Calu3 (cell line): ENCODE data around the gene MAPK8IP3. TPM values are rescaled to one million over a fixed set of nuclear protein-coding genes. Genes with fewer than 3 reads are reported as not detected.
A peak's percentile ranks its signal among the peaks of the same experiment; 100 is the strongest.

ENCODE experiments used
- BruUV-seq: library from RNA; stranded (reverse); fragments of 400-500 nt; replicated peaks from 2 replicates; lab custom pipeline; 2021; lab: Mats Ljungman, UMichigan
- CTCF ChIA-PET: fragments of 300-600 bp; sonication (Branson Sonifier 250); formaldehyde crosslinking; loops from one replicate; lab custom pipeline; 2022; ENCODE audit warnings: antibody characterized with exemption; lab: Charles Lee
- DNase-seq: peaks from one replicate; pipeline ENCODE4 v3.0.0; 2022
- H3K27ac Mint-ChIP-seq: one replicate; pipeline ENCODE4 v1.8.0; 2022; ENCODE audit warnings: mixed read lengths; ENCODE audit not compliant: unreplicated experiment
- H3K27me3 Mint-ChIP-seq: one replicate; pipeline ENCODE4 v1.8.0; 2022; ENCODE audit warnings: mixed read lengths; ENCODE audit not compliant: unreplicated experiment
- H3K36me3 Mint-ChIP-seq: one replicate; pipeline ENCODE4 v1.8.0; 2022; ENCODE audit warnings: mild to moderate bottlenecking, moderate library complexity, mixed read lengths; ENCODE audit not compliant: insufficient read depth, unreplicated experiment
- H3K4me1 Mint-ChIP-seq: one replicate; pipeline ENCODE4 v1.8.0; 2022; ENCODE audit warnings: mild to moderate bottlenecking, low read depth, mixed read lengths; ENCODE audit not compliant: unreplicated experiment
- H3K4me3 Mint-ChIP-seq: one replicate; pipeline ENCODE4 v1.8.0; 2022; ENCODE audit warnings: mild to moderate bottlenecking, low read depth, moderate library complexity, mixed read lengths; ENCODE audit not compliant: unreplicated experiment
- H3K9me3 Mint-ChIP-seq: one replicate; pipeline ENCODE4 v1.8.0; 2022; ENCODE audit warnings: low read depth, mixed read lengths; ENCODE audit not compliant: unreplicated experiment
- intact Hi-C: fragments of 100-400 bp; cut with micrococcal nuclease; formaldehyde crosslinking; loops from one replicate; pipeline ENCODE4 v1.10.0; 2022; ENCODE audit not compliant: unreplicated experiment
- total RNA-seq: library from RNA; stranded (reverse); gene quantifications from 2 replicates; pipeline ENCODE4 v1.2.3, GENCODE V29; 2022
- TF ChIP-seq, protein P1 (sequence below): fragments of 200-600 bp; IDR thresholded peaks from one replicate; pipeline ENCODE4 v1.8.0; 2022; ENCODE audit warnings: antibody characterized with exemption; ENCODE audit not compliant: unreplicated experiment

The MAPK8IP3 gene
- total RNA-seq, 1 experiment from 2014 or later, result 110 TPM

DNA sequence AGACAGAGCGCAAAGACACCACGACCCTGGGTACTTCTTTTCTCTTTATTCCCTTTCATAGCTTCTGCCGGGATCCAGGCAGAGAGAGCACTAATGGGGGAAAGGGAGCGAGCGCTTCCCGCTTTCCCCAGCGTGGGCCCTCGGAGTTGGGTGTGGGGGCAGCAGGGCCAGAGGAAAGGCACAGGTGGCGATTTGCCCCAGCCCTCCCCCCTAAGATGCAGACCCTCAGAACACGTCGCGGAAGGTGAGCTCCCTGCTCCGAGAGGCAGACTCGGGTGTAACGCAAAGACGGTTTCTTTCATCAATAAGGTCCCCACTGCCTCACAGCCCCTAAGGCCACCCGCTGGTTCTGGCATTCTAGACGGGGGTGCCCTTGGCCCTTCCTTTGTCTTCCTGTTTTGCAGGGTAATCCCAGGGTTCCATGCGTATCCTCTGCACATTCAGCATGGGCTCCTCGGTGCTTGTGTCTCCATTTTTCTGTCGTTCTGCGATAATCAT, 65.9 kb downstream of the MAPK8IP3 start:
- peak overlapping the region; percentile 24 for H3K27ac Mint-ChIP-seq
- CTCF ChIA-PET, result no interaction called here
- H3K36me3 Mint-ChIP-seq, result peaks cover 97% of the 10 kb centered on the region
- no peak for DNase-seq
- H3K4me1 Mint-ChIP-seq, result peaks cover 8% of the 10 kb centered on the region
- H3K27me3 Mint-ChIP-seq, result no peaks in the 10 kb centered on the region
- H3K9me3 Mint-ChIP-seq, result no peaks in the 10 kb centered on the region
- TSS peak; percentile 87 for BruUV-seq
- TF ChIP-seq, protein P1, sequence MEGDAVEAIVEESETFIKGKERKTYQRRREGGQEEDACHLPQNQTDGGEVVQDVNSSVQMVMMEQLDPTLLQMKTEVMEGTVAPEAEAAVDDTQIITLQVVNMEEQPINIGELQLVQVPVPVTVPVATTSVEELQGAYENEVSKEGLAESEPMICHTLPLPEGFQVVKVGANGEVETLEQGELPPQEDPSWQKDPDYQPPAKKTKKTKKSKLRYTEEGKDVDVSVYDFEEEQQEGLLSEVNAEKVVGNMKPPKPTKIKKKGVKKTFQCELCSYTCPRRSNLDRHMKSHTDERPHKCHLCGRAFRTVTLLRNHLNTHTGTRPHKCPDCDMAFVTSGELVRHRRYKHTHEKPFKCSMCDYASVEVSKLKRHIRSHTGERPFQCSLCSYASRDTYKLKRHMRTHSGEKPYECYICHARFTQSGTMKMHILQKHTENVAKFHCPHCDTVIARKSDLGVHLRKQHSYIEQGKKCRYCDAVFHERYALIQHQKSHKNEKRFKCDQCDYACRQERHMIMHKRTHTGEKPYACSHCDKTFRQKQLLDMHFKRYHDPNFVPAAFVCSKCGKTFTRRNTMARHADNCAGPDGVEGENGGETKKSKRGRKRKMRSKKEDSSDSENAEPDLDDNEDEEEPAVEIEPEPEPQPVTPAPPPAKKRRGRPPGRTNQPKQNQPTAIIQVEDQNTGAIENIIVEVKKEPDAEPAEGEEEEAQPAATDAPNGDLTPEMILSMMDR, result no peak
- peak overlapping the region; percentile 76 for H3K4me3 Mint-ChIP-seq
- intact Hi-C loops, result no loop called here

DNA sequence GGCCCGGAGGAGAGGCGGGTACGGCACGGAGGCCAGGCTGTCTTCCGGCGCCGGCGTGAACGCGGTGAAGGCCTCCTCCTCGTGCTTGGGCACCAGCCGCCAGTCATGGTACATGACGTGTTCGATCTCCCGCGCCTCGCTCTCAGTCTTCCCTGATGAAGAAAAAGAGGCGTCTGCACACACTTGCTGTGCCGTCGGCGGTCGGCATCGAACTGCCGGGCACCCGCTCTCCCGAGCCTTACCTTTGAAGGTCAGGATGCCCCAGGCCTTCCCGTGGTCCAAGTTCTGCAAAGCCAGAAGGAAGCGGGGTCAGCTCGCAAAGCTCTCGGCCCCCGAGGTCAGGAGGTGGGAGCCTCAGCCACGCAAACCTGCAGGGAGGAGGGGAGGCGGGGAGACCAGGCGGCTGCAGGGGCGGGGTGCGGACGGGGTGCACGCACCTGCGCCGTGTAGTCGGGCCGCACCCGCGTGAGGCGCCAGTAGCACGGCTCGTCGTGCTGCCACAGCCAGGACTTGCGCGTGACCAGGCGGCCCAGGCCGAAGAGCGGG, 66.4 kb downstream of the MAPK8IP3 start, which contains the start of gene EME2:
TSS of gene EME2 (plus strand) at position 449 of the 546 bp plus-strand sequence. CDS start 418 bp downstream, outside the sequence.
- peak; percentile 27 for DNase-seq
- CTCF ChIA-PET, result interaction anchor here (0.7 to 2.6 kb wide), 2 partner anchors 10 to 67 kb away, joined by 3 to 19 read pairs; partner anchors contain the start of genes MAPK8IP3, NUBP2 and SPSB3
- TF ChIP-seq, protein P1, result no peak
- peaks cover 100% of the 10 kb centered on the region for H3K36me3 Mint-ChIP-seq
- peak within 1 kb of the TSS; percentile 76 for H3K4me3 Mint-ChIP-seq
- H3K27me3 Mint-ChIP-seq, result no peaks in the 10 kb centered on the region
- peak within 1 kb of the TSS; percentile 75 for H3K27ac Mint-ChIP-seq
- no TSS peak for BruUV-seq
- no peaks in the 10 kb centered on the region for H3K9me3 Mint-ChIP-seq
- intact Hi-C loops, result no loop called here
- peaks cover 8% of the 10 kb centered on the region for H3K4me1 Mint-ChIP-seq

GRCh38 chr16:1772908-1773702, 67.1 kb downstream of the MAPK8IP3 start, which contains the start of gene MRPS34:
MRPS34 (minus strand) TSS chr16:1773134; CDS start chr16:1773119, 15 bp downstream.
- peaks cover 100% of the 10 kb centered on the region for H3K36me3 Mint-ChIP-seq
- H3K4me1 Mint-ChIP-seq, result peaks cover 8% of the 10 kb centered on the region
- H3K27me3 Mint-ChIP-seq, result no peaks in the 10 kb centered on the region
- peak within 1 kb of the TSS; percentile 75 for H3K27ac Mint-ChIP-seq
- TF ChIP-seq, protein P1, result peak; percentile 92
- CTCF ChIA-PET, result interaction anchor here (0.7 to 2.6 kb wide), 2 partner anchors 9 to 67 kb away, joined by 3 to 19 read pairs; partner anchors contain the start of genes MAPK8IP3, NUBP2 and SPSB3
- intact Hi-C loops, result no loop called here
- H3K4me3 Mint-ChIP-seq, result peak within 1 kb of the TSS; percentile 76
- BruUV-seq, result no TSS peak
- DNase-seq, result peak; percentile 92
- H3K9me3 Mint-ChIP-seq, result no peaks in the 10 kb centered on the region

GRCh38 chr16:1773703-1774447, 67.9 kb downstream of the MAPK8IP3 start:
- peak overlapping the region; percentile 76 for H3K4me3 Mint-ChIP-seq
- intact Hi-C loops, result no loop called here
- H3K36me3 Mint-ChIP-seq, result peaks cover 100% of the 10 kb centered on the region
- DNase-seq, result no peak
- TF ChIP-seq, protein P1, result no peak
- CTCF ChIA-PET, result interaction anchor here (2.6 kb wide), 1 partner anchor 9 kb away, joined by 19 read pairs; the partner anchor contains the start of genes NUBP2 and SPSB3
- H3K9me3 Mint-ChIP-seq, result no peaks in the 10 kb centered on the region
- peaks cover 8% of the 10 kb centered on the region for H3K4me1 Mint-ChIP-seq
- no peaks in the 10 kb centered on the region for H3K27me3 Mint-ChIP-seq
- no TSS peak for BruUV-seq
- peak overlapping the region; percentile 39 for H3K27ac Mint-ChIP-seq
